Measurements from ENCODE around the gene GBA2.

The GBA2 gene

DNA sequence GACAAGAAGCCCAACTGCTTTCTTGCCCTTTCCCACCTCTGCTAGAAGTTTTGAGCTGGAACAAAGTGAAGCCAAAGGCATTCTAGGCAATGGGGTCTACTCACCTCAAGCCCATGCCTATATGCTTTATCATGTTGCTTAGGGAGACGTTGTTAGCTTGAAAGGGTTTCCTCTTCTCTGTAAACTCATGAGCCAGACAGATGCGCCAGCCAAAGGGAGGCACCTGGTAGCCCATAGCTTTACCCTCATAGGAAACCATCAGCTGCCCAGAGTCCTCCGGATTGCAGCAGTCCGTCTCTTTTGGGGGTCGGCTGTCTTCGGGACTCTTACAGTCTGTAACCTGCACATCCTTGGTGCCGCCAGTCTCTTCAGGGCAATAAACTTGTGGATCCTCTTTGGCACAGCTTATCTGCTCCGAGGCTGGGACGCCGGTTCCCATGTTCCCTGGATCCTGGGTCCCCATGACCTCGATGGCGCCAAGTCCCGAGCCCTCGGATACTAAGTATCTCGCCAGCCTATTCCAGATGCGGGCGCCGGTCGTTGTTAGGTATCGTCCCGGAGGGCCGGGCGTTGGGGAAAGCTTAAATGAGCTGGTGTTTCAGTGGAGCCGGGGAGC is 678 bp downstream of the GBA2 start:
- no peak for DNase-seq (ENCODE audit: extremely low spot score)

DNA sequence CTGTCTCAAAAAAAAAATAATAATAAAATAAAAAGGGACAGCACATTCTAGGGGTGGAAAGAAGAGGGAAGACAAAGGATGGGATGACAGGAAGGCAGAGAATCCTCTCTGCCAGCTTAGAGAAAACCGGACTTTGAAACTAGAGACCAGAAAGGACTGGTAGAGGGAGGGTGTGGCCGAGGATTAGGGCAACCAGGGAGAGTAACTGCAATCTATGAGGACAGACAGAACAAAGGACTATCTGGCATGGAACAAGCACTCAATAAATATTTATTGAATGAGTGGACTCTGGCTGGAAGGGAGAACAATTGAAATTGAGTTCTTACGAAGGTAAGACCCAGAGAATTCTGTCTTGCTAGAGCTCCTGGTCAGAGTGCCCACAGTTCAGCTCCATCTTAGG is 2.4 kb downstream of the GBA2 start:
- POLR2A ChIA-PET = interaction anchor here (0.8 to 3.3 kb wide), 2 partner anchors 14 to 29 kb away, joined by 3 to 20 read pairs; partner anchors contain the start of genes CREB3 and TLN1
- TF ChIP-seq CTBP1 (IDR thresholded peaks at IDR 0.05; ENCODE audit: borderline replicate concordance) (no peak), FOXA1 (IDR thresholded peaks at IDR 0.05) (no peak), NFRKB (IDR thresholded peaks at IDR 0.05) (no peak), L3MBTL2 (conservative IDR thresholded peaks at IDR 0.05) (no peak), ARNT (IDR thresholded peaks at IDR 0.05) (no peak), SUZ12 (IDR thresholded peaks at IDR 0.05) (no peak), LEF1 (IDR thresholded peaks at IDR 0.05; ENCODE audit: borderline replicate concordance) (no peak), FOXM1 (IDR thresholded peaks at IDR 0.05; ENCODE audit: borderline replicate concordance) (no peak), ELF4 (IDR thresholded peaks at IDR 0.05) (no peak)
- TF ChIP-seq, protein P1, sequence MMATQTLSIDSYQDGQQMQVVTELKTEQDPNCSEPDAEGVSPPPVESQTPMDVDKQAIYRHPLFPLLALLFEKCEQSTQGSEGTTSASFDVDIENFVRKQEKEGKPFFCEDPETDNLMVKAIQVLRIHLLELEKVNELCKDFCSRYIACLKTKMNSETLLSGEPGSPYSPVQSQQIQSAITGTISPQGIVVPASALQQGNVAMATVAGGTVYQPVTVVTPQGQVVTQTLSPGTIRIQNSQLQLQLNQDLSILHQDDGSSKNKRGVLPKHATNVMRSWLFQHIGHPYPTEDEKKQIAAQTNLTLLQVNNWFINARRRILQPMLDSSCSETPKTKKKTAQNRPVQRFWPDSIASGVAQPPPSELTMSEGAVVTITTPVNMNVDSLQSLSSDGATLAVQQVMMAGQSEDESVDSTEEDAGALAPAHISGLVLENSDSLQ (IDR thresholded peaks at IDR 0.05) = no peak
- DNase-seq (ENCODE audit: extremely low spot score) = no peak
- CTCF ChIA-PET = interaction anchor here (0.7 to 1.8 kb wide), 3 partner anchors 11 to 155 kb away, joined by 3 to 5 read pairs (median 3); partner anchors contain the start of genes CREB3 and TLN1

More for the DNA sequence above, 678 bp downstream of the GBA2 start:
- CTCF ChIA-PET = interaction anchor here (1.0 to 1.8 kb wide), 3 partner anchors 12 to 145 kb away, joined by 3 to 5 read pairs (median 4); partner anchors contain the start of genes CREB3 and TLN1
- no peak for TF ChIP-seq ELF4 (IDR thresholded peaks at IDR 0.05)
- TF ChIP-seq NFRKB (IDR thresholded peaks at IDR 0.05) = no peak
- no peak for TF ChIP-seq TARDBP (IDR thresholded peaks at IDR 0.05)
- no peak for TF ChIP-seq FOXA1 (IDR thresholded peaks at IDR 0.05)
- no peak for TF ChIP-seq SUZ12 (IDR thresholded peaks at IDR 0.05)
- TF ChIP-seq SP1 (IDR thresholded peaks at IDR 0.05) = no peak
- TF ChIP-seq ZNF384 (IDR thresholded peaks at IDR 0.05) = no peak
- TF ChIP-seq HDGF (IDR thresholded peaks at IDR 0.05; ENCODE audit: borderline replicate concordance) = no peak
- TF ChIP-seq, protein P1 (IDR thresholded peaks at IDR 0.05) = no peak
- no peak for TF ChIP-seq FOXK2 (IDR thresholded peaks at IDR 0.05)
- TF ChIP-seq BHLHE40 (IDR thresholded peaks at IDR 0.05; ENCODE audit: borderline replicate concordance) = no peak
- TF ChIP-seq CTBP1 (IDR thresholded peaks at IDR 0.05; ENCODE audit: borderline replicate concordance) = no peak
- no peak for TF ChIP-seq FOXM1 (IDR thresholded peaks at IDR 0.05; ENCODE audit: borderline replicate concordance)
- no peak for TF ChIP-seq LEF1 (IDR thresholded peaks at IDR 0.05; ENCODE audit: borderline replicate concordance)
- TF ChIP-seq L3MBTL2 (conservative IDR thresholded peaks at IDR 0.05) = no peak
- no peak for TF ChIP-seq ARNT (IDR thresholded peaks at IDR 0.05)
- POLR2A ChIA-PET = interaction anchor here (0.8 to 3.3 kb wide), 10 partner anchors 9 to 134 kb away, joined by 3 to 20 read pairs (median 4); partner anchors contain the start of genes ARHGEF39, CREB3, HINT2 and TLN1

- DNase-seq (ENCODE audit: extremely low spot score) = no peak
- TF ChIP-seq CTBP1 (IDR thresholded peaks at IDR 0.05; ENCODE audit: borderline replicate concordance) (no peak), TARDBP (IDR thresholded peaks at IDR 0.05) (no peak), FOXK2 (IDR thresholded peaks at IDR 0.05) (no peak)
- CTCF ChIA-PET = no interaction called here
- POLR2A ChIA-PET = interaction anchor here (2.8 kb wide), 1 partner anchor 13 kb away, joined by 14 read pairs; the partner anchor contains the start of genes CREB3 and TLN1
Observed at GRCh38 chr9:35745569-35745968, 3.5 kb downstream of the GBA2 start.

GRCh38 chr9:35743880-35744518 is 5.0 kb downstream of the GBA2 start:
- DNase-seq (ENCODE audit: extremely low spot score) = no peak
- ChIA-PET CTCF (interaction anchor here (0.5 kb wide), 1 partner anchor 47 kb away, joined by 3 read pairs; no protein-coding TSS in a partner anchor), POLR2A (interaction anchor here (1.0 to 2.8 kb wide), 2 partner anchors 12 to 88 kb away, joined by 3 to 14 read pairs; partner anchors contain the start of genes CREB3 and TLN1)
- TF ChIP-seq HDGF (IDR thresholded peaks at IDR 0.05; ENCODE audit: borderline replicate concordance) (no peak), ZNF384 (IDR thresholded peaks at IDR 0.05) (no peak), ELF4 (IDR thresholded peaks at IDR 0.05) (no peak), ARNT (IDR thresholded peaks at IDR 0.05) (no peak), SUZ12 (IDR thresholded peaks at IDR 0.05) (no peak), FOXK2 (IDR thresholded peaks at IDR 0.05) (no peak), FOXM1 (IDR thresholded peaks at IDR 0.05; ENCODE audit: borderline replicate concordance) (no peak), L3MBTL2 (conservative IDR thresholded peaks at IDR 0.05) (no peak), TARDBP (IDR thresholded peaks at IDR 0.05) (no peak), NFRKB (IDR thresholded peaks at IDR 0.05) (no peak), BHLHE40 (IDR thresholded peaks at IDR 0.05; ENCODE audit: borderline replicate concordance) (no peak), FOXA1 (IDR thresholded peaks at IDR 0.05) (no peak), SP1 (IDR thresholded peaks at IDR 0.05) (no peak), CTBP1 (IDR thresholded peaks at IDR 0.05; ENCODE audit: borderline replicate concordance) (no peak), LEF1 (IDR thresholded peaks at IDR 0.05; ENCODE audit: borderline replicate concordance) (no peak)
- TF ChIP-seq, protein P1 (IDR thresholded peaks at IDR 0.05) = no peak

DNA sequence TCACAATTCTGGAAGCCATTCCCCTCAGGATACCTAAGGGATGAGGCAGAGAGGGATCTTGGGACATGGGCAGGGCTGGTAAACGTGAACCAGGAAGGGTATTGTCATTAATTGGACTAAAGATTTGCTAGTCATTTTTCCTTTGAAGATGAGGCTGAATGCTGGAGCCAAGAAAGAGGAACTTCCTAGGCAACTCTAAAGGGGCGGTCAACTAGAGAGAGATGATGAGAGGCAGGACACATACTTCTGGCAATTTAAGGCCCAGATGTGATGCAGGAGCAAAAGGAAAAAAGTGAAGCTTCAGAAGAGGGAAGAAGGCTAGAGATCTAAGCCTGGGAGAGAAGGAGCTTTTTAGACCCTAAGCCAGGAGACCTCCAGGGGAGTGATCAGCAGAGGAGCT is 5.6 kb downstream of the GBA2 start:
- no peak for DNase-seq (ENCODE audit: extremely low spot score)
- ChIA-PET CTCF (no interaction called here), POLR2A (interaction anchor here (2.8 kb wide), 1 partner anchor 11 kb away, joined by 14 read pairs; the partner anchor contains the start of genes CREB3 and TLN1)
- no peak for TF ChIP-seq NFRKB (IDR thresholded peaks at IDR 0.05)
- TF ChIP-seq L3MBTL2 (conservative IDR thresholded peaks at IDR 0.05) = no peak
- no peak for TF ChIP-seq ZNF384 (IDR thresholded peaks at IDR 0.05)
- TF ChIP-seq TARDBP (IDR thresholded peaks at IDR 0.05) = no peak
- no peak for TF ChIP-seq BHLHE40 (IDR thresholded peaks at IDR 0.05; ENCODE audit: borderline replicate concordance)
- TF ChIP-seq FOXA1 (IDR thresholded peaks at IDR 0.05) = no peak
- no peak for TF ChIP-seq ELF4 (IDR thresholded peaks at IDR 0.05)
- no peak for TF ChIP-seq CTBP1 (IDR thresholded peaks at IDR 0.05; ENCODE audit: borderline replicate concordance)
- TF ChIP-seq FOXK2 (IDR thresholded peaks at IDR 0.05) = no peak
- no peak for TF ChIP-seq HDGF (IDR thresholded peaks at IDR 0.05; ENCODE audit: borderline replicate concordance)
- no peak for TF ChIP-seq LEF1 (IDR thresholded peaks at IDR 0.05; ENCODE audit: borderline replicate concordance)
- no peak for TF ChIP-seq SUZ12 (IDR thresholded peaks at IDR 0.05)
- TF ChIP-seq, protein P1 (IDR thresholded peaks at IDR 0.05) = no peak
- TF ChIP-seq ARNT (IDR thresholded peaks at IDR 0.05) = no peak
- TF ChIP-seq FOXM1 (IDR thresholded peaks at IDR 0.05; ENCODE audit: borderline replicate concordance) = no peak
